ENCODE data around the gene DNMT3B. TPM values are rescaled to one million over a fixed set of nuclear protein-coding genes. Genes with fewer than 3 reads are reported as not detected.

The DNMT3B gene
- total and polyA plus RNA-seq, 9 of the 15 experiments (the other 6 are each of a cell fraction or from before 2014, with no cell fraction given), result 9.3 to 74.8 (median 49.1) TPM

DNA sequence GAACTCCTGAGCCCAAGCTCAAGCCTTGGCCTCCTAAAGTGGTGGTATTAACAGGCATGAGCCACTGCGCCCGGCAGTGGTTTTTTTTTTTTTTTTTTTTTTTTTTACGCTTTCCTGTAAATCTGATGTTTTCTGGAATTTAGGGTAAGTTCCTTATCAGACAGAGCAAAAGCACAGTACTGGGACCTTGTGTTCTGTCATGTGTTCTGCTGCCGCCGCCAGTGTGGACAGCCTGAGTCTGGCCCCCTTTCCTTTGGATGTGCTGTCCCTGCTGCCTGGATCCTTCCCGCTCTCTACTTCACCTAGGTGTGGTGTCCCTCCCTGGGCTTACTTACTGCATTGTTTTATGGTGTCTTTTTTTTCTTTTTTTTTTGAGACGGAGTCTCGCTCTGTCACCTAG, 11.7 kb downstream of the DNMT3B start (continued):
- TF ChIP-seq, protein P1, sequence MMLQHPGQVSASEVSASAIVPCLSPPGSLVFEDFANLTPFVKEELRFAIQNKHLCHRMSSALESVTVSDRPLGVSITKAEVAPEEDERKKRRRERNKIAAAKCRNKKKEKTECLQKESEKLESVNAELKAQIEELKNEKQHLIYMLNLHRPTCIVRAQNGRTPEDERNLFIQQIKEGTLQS (IDR thresholded peaks at IDR 0.05), result no peak
- TF ChIP-seq, protein P1 (CRISPR knock-in tag; conservative IDR thresholded peaks at IDR 0.05), result no peak
- no peak for TF ChIP-seq LCOR (CRISPR knock-in tag; IDR thresholded peaks at IDR 0.05)
- no peak for TF ChIP-seq GABPB1 (CRISPR knock-in tag; IDR thresholded peaks at IDR 0.05)
- no peak for TF ChIP-seq FOXM1 (IDR thresholded peaks at IDR 0.05; ENCODE audit: low read depth)
- no peak for TF ChIP-seq FOXM1 (CRISPR knock-in tag; IDR thresholded peaks at IDR 0.05; ENCODE audit: low read depth)
- TF ChIP-seq, protein P2, sequence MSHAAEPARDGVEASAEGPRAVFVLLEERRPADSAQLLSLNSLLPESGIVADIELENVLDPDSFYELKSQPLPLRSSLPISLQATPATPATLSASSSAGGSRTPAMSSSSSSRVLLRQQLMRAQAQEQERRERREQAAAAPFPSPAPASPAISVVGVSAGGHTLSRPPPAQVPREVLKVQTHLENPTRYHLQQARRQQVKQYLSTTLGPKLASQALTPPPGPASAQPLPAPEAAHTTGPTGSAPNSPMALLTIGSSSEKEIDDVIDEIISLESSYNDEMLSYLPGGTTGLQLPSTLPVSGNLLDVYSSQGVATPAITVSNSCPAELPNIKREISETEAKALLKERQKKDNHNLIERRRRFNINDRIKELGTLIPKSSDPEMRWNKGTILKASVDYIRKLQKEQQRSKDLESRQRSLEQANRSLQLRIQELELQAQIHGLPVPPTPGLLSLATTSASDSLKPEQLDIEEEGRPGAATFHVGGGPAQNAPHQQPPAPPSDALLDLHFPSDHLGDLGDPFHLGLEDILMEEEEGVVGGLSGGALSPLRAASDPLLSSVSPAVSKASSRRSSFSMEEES (CRISPR knock-in tag; IDR thresholded peaks at IDR 0.05), result 0 out of 2 replicates have a peak, but pooled peaks have one; percentile 25
- TF ChIP-seq, protein P3, sequence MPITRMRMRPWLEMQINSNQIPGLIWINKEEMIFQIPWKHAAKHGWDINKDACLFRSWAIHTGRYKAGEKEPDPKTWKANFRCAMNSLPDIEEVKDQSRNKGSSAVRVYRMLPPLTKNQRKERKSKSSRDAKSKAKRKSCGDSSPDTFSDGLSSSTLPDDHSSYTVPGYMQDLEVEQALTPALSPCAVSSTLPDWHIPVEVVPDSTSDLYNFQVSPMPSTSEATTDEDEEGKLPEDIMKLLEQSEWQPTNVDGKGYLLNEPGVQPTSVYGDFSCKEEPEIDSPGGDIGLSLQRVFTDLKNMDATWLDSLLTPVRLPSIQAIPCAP (CRISPR knock-in tag; IDR thresholded peaks at IDR 0.05; ENCODE audit: borderline replicate concordance), result no peak
- no peak for TF ChIP-seq SRSF9 (IDR thresholded peaks at IDR 0.05; ENCODE audit: borderline replicate concordance, low read depth, low read length)
- TF ChIP-seq, protein P4, sequence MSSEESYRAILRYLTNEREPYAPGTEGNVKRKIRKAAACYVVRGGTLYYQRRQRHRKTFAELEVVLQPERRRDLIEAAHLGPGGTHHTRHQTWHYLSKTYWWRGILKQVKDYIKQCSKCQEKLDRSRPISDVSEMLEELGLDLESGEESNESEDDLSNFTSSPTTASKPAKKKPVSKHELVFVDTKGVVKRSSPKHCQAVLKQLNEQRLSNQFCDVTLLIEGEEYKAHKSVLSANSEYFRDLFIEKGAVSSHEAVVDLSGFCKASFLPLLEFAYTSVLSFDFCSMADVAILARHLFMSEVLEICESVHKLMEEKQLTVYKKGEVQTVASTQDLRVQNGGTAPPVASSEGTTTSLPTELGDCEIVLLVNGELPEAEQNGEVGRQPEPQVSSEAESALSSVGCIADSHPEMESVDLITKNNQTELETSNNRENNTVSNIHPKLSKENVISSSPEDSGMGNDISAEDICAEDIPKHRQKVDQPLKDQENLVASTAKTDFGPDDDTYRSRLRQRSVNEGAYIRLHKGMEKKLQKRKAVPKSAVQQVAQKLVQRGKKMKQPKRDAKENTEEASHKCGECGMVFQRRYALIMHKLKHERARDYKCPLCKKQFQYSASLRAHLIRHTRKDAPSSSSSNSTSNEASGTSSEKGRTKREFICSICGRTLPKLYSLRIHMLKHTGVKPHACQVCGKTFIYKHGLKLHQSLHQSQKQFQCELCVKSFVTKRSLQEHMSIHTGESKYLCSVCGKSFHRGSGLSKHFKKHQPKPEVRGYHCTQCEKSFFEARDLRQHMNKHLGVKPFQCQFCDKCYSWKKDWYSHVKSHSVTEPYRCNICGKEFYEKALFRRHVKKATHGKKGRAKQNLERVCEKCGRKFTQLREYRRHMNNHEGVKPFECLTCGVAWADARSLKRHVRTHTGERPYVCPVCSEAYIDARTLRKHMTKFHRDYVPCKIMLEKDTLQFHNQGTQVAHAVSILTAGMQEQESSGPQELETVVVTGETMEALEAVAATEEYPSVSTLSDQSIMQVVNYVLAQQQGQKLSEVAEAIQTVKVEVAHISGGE (CRISPR knock-in tag; IDR thresholded peaks at IDR 0.05), result no peak
- TF ChIP-seq, protein P5, sequence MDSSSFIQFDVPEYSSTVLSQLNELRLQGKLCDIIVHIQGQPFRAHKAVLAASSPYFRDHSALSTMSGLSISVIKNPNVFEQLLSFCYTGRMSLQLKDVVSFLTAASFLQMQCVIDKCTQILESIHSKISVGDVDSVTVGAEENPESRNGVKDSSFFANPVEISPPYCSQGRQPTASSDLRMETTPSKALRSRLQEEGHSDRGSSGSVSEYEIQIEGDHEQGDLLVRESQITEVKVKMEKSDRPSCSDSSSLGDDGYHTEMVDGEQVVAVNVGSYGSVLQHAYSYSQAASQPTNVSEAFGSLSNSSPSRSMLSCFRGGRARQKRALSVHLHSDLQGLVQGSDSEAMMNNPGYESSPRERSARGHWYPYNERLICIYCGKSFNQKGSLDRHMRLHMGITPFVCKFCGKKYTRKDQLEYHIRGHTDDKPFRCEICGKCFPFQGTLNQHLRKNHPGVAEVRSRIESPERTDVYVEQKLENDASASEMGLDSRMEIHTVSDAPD (CRISPR knock-in tag; IDR thresholded peaks at IDR 0.05), result no peak
- TF ChIP-seq TCF7L2 (IDR thresholded peaks at IDR 0.05; ENCODE audit: low read depth, low read length), result no peak
- TF ChIP-seq ZNF696 (CRISPR knock-in tag; conservative IDR thresholded peaks at IDR 0.05), result no peak
- peak; percentile 19; the same call in 1 of the 2 replicates for TF ChIP-seq TOE1 (IDR thresholded peaks at IDR 0.05; ENCODE audit: borderline replicate concordance)
- TF ChIP-seq TOE1 (CRISPR knock-in tag; IDR thresholded peaks at IDR 0.05; ENCODE audit: borderline replicate concordance, low read depth), result no peak
- no peak for TF ChIP-seq TBP (optimal IDR thresholded peaks at IDR 0.05; ENCODE audit: low read depth, low read length)
- TF ChIP-seq RBM25 (IDR thresholded peaks at IDR 0.05; ENCODE audit: low read depth, low read length, severe bottlenecking), result no peak
- no peak for TF ChIP-seq SAP30 (IDR thresholded peaks at IDR 0.05; ENCODE audit: borderline replicate concordance, insufficient read depth, low read depth, low read length, poor library complexity, severe bottlenecking)
- no peak for TF ChIP-seq CHD4 (IDR thresholded peaks at IDR 0.05; ENCODE audit: insufficient read depth, insufficient replicate concordance, low read depth, low read length, poor library complexity, severe bottlenecking)

All from K562 (cell line).